Suppressor macrophage treated with lipopolysaccharide for 1 hour (primary cell): ENCODE data around the gene DDX55.
A peak's percentile ranks its signal among the peaks of the same experiment; 100 is the strongest.
"Not testable (repeated sequence)": the region's sequence is repeated elsewhere in the genome, so short reads cannot be mapped to it uniquely, and the experiment has no call there.

ENCODE experiments used
- DNase-seq, 3 donors: peaks; one replicate each; pipeline ENCODE4 v3.0.0-alpha.2; 2020 to 2022

DDX55 gene

GRCh38 chr12:123601602-123602489 lies at the start of gene DDX55:
Gene DDX55, plus strand, starts transcription at chr12:123602099. Its CDS starts 50 bp downstream, at chr12:123602149.
- peak; percentile 91 to 95 (median 94) for DNase-seq

- peak in 1 of 3 donors; percentile 10 for DNase-seq
Measured at GRCh38 chr12:123554136-123554535, 47.8 kb upstream of the DDX55 start.

- not testable (repeated sequence) for DNase-seq
Measured at GRCh38 chr12:123554843-123555242, 47.1 kb upstream of the DDX55 start.

GRCh38 chr12:123558487-123558886 lies 43.4 kb upstream of the DDX55 start:
- not testable (repeated sequence) for DNase-seq

GRCh38 chr12:123559468-123559867 lies 42.4 kb upstream of the DDX55 start:
- DNase-seq = peak; percentile 27 to 39 (median 37)

GRCh38 chr12:123571343-123571813 lies 30.5 kb upstream of the DDX55 start:
- DNase-seq = no peak

- no peak for DNase-seq
Measured at GRCh38 chr12:123572391-123572790, 29.5 kb upstream of the DDX55 start.

GRCh38 chr12:123573870-123574269 lies 28.0 kb upstream of the DDX55 start:
- no peak for DNase-seq

GRCh38 chr12:123576611-123577010 lies 25.3 kb upstream of the DDX55 start:
- DNase-seq = no peak

GRCh38 chr12:123578243-123578642 lies 23.7 kb upstream of the DDX55 start:
- DNase-seq = no peak

GRCh38 chr12:123578829-123579228 lies 23.1 kb upstream of the DDX55 start:
- not testable (repeated sequence) for DNase-seq

- no peak for DNase-seq
Measured at GRCh38 chr12:123580772-123581171, 21.1 kb upstream of the DDX55 start.

GRCh38 chr12:123591702-123592481 lies 10.0 kb upstream of the DDX55 start:
- no peak for DNase-seq

GRCh38 chr12:123595729-123596128 lies 6.2 kb upstream of the DDX55 start:
- no peak for DNase-seq

- DNase-seq = no peak
Measured at GRCh38 chr12:123597100-123597499, 4.8 kb upstream of the DDX55 start.

- no peak for DNase-seq
Measured at GRCh38 chr12:123598522-123598921, 3.4 kb upstream of the DDX55 start.

GRCh38 chr12:123599310-123599709 lies 2.6 kb upstream of the DDX55 start:
- DNase-seq = no peak

- no peak for DNase-seq
Measured at GRCh38 chr12:123599721-123600120, 2.2 kb upstream of the DDX55 start.

GRCh38 chr12:123602651-123603195 lies 824 bp downstream of the DDX55 start:
- peak in 1 of 3 donors; percentile 25 for DNase-seq

- not testable (repeated sequence) for DNase-seq
Measured at GRCh38 chr12:123603495-123603894, 1.6 kb downstream of the DDX55 start.

GRCh38 chr12:123607756-123608155 lies 5.9 kb downstream of the DDX55 start:
- no peak for DNase-seq

- DNase-seq = no peak
Measured at GRCh38 chr12:123608182-123608581, 6.3 kb downstream of the DDX55 start.

GRCh38 chr12:123614110-123614509 lies 12.2 kb downstream of the DDX55 start:
- DNase-seq = no peak
